DMS153 treated with DMSO at 0.1 percent for 48 hours (cell line): ENCODE measurements around the gene DLX6.
A peak's percentile ranks its signal among the peaks of the same experiment; 100 is the strongest.

Source experiments
- DNase-seq: peaks from one replicate; lab custom pipeline; 2025; ENCODE audit not compliant: unreplicated experiment; lab: John Stamatoyannopoulos, UW

Gene DLX6

DNA sequence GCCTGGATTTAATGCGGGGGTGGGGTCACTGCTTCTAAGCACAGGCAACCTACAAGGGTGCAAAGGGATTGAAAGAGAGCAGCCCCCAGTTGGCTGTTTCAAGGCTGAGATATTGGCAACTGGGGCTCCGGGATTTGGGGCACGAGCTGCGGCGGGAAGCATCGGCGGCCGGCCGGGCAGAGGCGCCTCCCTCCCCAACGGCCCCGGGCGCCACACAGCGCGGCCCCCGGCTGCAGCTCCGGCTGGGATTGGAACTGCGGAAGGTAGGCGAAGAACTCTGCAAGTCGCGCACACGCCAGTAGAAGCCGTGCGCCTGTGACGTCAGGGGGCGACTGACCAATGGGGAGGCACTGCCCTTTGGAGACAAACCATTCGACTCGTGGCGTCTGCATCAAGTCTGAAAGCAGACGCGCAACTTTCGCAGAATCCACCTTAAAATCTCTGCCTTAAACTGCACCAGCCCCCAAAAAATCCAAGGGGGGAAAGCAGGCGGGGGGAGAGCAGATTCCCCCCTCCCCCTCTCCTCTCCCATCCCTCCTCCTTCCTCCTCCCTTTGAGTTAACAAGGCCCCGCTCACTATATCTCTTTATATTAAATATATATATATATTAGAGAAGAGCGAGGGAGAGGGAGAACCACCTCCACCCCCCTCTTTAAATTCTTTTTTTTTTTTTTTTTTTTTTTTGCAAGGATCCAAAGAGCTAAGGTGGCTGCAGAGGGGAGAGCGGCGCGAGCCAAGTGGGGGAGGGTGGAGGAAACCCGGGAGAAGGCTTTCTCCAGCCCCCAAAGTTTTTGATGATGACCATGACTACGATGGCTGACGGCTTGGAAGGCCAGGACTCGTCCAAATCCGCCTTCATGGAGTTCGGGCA lies at the start of gene DLX6:
Gene DLX6 (plus strand): TSS at position 371 of the 872 bp plus-strand sequence. CDS start 425 bp downstream, at position 796.
- peak; percentile 84 for DNase-seq

DNA sequence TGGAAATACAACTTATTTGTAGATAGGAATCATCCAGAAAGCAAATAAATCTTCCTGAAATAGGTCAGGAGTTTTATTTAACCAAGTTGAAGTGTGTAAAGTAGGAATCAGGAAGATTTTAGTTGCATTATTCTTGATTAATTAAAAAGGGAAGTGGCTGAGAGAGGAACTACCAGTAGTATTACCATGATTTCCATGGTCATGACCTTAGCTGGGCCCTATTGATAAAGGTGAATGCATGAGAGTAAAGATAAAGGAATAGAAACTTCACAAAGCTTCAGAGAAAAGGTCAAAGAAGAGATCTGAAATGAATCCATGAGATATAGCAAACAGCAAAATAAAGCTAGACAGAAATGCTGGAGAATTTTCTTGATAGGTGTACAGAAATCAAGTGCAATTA lies 46.2 kb upstream of the DLX6 start:
- DNase-seq: no peak

DNA sequence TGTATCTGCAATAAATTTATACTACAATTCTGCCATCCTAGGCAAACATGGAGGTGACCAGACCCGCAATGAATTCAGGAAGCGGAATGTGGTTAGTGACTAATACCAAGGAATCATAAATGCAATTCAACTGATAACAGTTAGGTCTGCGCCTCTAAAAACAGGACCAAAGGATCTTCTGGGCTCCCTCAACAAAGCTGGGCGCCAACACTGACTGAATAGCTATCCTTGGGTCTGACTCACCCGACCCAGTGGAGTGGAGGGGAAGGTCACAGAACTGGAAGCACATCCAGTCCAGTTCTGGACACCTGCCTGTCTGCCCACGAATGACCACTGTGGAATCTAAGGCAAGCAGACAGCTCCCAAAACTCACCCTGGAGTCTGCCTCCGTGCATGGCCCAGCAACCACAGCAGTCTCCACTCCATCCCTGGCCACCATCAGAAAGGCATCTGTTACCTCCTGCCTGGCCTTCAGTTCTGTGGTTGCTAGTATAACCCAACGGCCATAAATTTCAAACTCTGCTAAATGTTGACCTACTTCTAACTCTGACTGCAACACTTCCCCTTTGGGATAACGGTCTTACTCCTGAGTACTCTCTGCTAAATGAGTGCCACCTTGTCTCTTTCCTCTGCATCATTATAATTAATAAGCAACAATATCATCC lies 43.0 kb upstream of the DLX6 start:
- DNase-seq: no peak

DNA sequence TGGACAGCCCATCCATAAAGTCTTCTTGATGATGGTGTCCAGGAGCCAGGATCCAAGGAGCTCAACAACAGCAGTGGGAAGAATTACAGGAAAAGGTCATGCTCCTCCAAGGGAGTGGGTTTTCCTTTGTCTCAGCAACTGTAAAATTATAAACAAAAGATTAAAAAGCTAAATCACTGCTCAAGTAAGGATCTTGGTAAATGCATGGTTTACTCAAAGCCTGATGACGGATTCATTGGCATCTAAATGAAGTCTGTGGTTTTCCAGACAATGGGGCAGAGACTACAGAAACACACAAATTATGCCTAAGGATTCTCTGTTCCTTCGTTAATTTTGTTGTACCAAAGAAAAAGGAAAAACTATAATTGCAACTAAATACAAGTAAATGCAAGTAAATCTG lies 36.4 kb upstream of the DLX6 start:
- DNase-seq: no peak

DNA sequence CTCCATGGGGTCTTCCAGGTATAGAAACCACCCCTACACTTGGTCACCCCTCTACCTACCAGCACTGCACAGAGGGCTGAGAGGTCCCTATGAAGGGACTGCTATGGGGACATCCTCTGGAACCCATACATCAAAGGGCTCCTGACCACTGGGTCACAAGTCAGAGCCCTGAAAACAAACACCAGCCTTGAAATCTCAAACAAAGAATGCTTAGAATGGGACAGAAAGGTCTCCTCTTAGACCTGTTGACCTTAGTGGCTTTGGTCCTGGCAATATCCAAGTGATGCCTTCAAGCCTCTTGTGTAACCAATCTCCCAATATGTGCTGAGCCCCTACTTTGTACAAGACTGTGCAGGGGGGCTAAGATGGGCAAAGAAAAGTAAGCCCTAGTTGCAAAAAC lies 34.6 kb upstream of the DLX6 start:
- no peak for DNase-seq

DNA sequence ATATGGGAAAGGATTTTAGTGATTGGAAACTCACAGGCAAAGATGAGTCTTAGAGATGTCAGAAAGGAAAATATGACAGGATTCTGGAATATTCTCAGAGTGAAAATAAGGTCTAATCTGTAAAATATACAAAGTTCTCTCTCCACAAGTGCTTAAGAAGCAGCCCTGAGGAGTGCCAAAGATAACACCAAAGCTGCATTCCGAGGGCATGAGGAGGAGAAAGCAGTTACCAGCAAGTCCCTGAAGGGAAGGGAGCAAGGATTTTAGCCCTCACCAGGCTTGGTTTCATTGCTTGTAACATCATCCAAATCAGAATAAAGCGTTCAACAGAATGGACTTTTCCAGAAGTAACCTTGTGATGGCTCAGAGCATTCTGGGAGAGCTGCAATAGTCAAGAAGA lies 31.4 kb upstream of the DLX6 start:
- DNase-seq: no peak

DNA sequence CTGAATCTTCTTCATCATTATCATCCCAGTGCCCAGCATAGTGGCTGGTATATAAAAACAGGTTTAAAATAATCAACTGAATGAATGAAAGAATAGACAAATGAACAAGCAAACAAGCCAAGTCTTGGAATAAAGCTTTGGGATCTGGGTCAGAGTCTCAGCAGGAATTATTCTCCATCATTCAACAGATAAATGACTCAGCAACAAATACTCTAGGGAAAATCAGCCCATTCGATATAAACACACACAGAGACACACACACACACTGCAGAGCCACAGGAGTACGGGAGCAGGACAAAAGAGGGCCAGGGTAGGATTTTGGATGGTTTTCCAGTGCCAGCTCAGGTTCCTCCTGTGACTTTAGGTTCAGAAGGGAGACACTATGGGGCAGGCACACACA lies 29.2 kb upstream of the DLX6 start:
- DNase-seq: no peak

DNA sequence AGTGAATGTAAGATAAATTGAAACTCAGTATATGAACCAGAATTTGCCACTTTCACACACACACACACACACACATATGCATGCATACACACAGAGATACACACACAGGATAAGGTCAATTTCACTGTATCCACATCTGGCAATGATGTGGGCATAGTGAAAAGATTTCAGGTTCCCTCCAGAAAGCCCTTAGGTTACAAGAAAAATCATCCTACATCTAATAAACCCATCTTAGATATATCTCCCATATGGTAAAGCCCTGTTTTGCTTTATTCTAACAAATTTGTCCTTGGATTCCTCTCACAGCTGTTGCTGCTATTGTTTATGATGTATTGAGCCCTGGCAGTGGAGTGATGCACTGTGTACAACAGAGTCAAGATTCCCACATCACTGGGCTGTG lies 27.9 kb upstream of the DLX6 start:
- no peak for DNase-seq

DNA sequence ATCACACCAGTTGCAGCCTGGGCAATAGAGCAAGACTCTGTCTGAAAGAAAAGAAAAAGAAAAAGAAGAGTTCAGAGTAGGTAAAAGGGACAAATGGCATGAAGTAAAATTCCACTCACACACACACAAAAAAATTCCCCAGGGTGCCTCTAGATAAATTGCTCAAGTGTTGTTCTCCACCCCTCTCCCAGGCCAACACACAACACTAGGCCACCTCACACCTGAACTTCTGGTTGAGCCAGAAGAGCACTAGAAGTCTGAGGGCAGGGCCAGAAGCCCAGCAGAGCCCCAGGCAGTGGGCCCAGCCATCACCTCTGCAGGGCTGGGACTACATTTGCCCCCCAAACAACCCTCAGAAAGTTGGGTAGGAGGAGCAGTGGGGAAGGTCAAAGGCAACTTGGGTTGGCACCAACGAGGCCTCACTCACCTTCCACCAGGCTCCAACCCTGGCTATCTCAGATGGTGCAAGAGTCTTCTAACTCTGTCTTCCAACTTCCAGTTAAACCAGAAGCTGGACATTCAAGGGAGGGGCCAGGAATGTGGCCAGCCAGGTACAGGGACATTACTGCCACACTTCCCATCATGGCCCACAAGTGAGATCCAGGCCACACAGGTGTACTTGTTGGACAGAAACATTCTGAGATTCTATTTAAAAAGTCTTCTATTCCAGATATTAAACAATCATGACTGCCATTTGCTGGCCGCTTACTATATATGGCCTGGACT lies 25.6 kb upstream of the DLX6 start:
- DNase-seq: no peak

DNA sequence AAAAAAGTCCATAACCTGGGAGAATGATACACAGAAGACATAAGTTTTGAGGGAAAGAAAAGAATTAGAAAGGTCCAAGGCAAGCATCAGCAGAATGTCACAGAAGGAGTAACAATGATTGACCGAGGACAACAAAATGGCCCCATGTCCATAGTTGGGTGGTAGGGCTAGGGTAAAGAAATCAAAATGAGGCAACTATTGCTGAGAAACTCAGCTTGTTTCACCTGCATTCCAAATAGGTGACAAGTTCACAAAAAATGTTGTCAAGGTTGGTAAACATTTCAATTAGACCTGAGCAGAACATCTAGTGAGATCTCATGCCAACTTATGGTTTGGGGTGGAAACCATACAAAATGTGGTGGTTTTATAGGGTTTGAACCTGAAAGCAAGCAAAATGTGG lies 22.8 kb upstream of the DLX6 start:
- DNase-seq: no peak

DNA sequence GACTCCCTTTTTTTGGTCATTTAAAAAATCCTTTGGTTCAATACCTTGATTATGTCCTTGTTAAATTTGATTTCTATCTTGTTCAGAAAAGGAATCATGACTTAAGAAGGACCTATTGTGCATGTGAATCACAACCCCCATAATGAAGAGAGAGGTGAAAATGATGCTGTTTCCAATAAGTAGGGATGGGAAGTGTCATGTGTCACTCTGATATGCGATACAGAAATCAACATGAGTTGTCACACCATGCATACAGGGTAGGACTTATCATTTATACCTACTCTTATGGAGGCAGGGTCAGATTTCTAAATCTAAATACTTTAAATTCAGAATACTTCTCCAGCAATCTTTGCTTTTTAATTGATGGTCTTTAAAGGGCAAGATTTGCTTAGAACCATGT lies 19.4 kb upstream of the DLX6 start:
- no peak for DNase-seq

DNA sequence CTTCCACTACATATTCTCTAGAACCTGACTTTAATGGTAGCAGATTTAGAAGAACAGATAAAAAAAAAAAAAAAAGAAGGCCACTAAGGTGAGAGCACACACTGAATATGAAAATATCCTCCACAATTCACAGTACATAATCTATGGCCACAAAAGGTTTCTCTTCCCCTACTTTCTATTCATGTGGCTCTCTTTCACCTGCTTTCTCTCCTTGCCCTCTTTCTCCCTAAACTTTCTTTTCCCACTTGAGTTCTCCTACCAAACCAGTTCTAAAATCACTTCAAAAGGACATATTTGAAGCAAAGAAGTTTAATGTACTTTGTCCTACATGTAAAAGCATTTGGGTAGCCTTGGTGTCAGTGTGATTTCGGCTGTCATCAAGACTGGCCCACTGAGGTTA lies 18.5 kb upstream of the DLX6 start:
- DNase-seq: no peak

DNA sequence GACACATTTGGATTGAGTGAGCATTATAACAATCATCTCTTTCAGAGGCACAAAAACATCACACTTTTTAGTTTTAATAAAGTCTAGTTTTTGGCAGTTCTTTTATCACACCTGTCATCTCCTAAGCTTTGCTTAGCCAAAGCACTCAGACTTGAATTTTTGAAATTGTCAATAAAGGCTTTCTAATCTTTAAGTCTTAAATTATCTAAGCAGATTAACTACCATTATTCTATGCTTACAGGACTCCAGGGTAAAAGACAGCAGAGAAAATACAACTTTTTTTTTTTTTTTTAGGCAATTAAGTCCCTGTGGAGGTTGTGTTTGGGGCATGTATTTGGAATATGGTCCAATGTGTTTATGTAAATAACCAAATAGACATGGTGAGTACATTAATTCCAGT lies 17.6 kb upstream of the DLX6 start:
- DNase-seq: no peak

DNA sequence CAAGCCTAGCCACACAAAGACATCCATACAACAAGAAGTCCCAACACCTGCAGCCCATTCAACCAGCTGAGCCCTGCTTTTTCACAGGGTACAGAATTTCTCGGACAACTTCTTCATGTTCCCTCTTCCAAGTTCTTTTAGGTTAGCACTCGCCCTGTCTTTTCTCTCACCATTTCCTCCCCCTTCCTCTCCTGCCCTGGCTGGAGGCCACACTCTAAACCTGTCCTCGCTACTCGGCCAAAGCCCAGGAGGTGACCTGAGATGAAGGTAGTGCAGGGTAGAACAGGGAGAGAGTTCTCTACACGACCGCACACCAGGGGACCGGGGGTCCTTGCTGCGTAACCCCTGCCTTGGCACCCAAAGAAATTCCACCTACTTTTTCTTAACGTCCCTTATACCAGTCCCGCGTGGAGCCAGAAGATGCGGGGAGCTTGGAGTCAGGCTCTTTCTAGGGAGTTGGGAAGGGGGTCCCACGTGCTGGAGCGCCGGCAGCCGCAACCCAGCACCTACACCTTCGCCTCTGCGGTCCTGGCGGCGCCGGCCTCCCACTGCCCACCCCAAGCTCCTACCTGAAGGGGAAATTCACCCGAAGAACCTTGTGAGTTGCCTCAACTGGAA lies 16.0 kb upstream of the DLX6 start:
- DNase-seq: no peak

DNA sequence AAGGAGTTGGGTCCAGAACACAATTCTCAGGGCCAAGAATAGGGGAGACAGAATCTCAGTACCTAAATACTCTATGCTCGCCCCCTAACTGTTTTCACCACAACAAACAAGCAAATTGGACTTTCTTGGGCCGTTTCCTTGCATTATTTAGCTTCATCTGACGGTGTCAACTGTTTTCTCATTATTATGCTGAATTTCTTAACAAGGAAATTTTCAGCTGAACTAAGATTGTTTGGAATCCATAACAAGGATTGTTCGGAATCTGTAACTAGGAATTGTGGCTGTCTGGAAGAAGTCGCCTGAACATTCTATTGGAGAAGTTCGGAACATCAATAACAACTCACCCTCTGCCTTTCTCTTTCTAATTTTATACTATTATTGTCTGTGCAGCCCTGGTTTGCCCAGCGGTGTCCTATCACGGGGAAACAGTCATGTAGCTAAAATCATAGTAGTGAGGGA lies 15.5 kb upstream of the DLX6 start:
- DNase-seq: no peak

DNA sequence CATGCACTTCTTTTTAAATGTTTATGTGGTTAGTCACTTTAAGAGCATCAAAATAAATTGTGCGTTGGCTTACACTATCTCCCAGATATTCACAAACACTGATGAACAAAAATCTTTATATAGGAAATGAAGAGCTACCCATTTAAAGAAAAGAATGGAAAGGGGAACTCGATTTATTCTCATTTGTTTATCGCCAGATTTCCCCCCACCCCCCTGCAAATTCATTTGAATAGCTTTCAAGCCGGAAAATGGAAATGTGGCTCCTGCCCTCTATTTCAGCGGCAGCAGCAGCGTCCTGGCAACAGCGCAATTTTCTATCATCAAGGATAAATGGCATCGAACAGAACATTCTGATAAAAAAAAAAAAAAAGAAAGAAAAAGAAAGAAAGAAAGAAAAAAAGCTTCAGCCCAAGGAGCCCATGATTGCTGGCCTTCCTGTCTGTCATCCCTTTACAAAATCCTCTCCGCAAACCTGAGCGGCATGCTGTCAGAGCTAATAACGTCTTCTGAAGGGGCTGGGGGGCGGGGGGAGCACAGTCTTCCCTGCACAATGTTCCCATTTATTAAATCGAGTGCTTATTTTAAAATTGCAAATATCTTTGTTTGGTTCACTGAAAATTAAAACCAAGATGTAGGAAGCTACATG lies 13.7 kb upstream of the DLX6 start:
- no peak for DNase-seq

DNA sequence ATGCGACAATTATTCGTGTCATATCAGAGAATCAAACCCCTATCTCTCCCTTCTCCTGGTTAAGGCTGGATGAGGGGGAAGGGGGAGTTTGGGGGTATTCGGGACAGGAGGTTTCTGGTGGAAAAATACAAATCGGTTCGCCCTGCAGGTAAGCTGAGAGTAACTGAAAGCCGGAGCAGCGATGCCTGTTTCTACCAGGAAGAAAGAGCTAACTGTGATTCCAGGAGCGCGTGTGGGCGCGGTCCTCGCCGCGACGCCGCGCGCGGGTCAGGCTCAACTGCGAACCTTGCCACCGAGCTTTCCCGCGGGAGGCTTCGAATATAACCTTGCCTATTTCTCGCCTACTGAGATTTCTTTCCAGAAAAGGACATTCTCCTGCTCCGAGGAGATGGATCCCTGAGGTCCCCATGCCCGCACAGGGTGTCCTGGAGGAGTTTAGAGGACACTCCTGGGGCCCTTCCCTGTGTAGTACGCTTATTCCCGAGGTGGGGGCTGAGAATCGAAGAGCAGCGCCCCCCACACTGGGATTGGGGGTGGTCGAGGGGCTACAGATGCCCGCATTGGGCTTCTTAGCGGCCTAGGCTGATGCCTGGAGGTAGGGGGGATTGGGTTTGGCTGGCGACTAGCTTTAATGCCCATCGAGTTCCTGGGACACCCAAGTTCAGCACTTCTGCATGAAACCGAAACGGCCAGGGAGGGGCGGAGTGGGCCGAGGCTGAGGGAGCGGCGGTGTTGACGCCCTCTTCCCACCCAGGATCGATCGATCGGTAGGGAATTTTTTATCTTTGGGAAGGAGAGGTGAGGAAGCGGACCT lies 13.0 kb upstream of the DLX6 start:
- no peak for DNase-seq

DNA sequence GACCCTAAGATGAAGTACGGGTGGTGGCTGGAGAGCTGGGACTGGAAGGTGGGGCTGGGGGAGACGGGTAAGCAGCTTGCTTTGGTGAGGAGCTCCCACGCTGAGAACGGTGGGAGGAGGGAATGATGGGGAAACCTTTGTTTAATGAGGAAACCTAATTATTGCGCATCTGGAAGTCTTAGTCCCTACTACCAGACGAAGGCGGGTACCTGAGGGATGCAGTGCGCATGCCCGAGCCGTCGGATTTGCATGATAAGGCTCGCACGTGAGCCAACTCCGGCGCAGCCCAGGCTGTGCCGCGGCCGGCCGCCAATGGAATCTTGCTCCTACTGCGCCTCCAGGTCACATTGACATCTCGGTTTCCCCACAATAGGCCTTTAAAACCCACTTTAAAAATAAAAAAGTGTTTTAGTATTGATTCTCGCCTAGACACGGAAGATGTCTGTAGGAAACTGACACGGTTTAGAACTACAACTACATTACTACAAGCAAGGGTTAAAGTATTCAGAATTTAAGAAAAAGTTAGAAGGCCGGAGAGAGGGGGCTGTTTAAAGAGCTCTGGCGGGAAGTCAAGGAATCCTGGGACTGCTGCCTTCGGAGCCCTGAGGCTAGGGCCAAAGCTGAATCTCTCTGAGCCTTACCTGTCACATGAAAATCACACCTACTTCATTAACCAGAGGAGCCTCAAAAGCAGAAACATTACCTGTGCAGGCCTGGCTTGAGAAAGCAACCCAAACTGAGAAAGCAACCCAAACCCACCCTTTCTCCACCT lies 12.1 kb upstream of the DLX6 start:
- no peak for DNase-seq

DNA sequence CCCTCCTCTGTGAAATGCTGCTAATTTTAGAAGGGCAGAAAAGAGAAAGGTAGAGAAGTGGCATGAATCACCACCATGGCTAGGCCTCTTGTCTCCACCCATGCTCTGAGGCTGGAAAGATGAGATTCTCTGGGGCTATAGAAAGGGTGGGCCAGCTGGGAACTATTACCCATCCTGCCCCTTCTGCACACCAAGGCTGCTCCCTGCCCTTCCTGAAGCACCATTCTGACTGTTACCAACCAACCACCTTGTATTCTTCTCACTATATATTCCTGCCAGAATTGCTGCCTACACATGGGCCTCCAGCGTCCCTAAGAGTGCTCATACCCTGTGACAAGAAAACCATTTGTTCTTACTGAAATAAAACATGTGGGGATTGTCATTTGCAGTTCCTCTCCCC lies 11.4 kb upstream of the DLX6 start:
- no peak for DNase-seq
